Islet precursor cell (in vitro differentiated cells): ENCODE measurements around the gene LDLRAD3.

Source experiments
- DNase-seq: peaks from one replicate; pipeline ENCODE4 v3.0.0-alpha.2; 2018

LDLRAD3 gene

GRCh38 chr11:36142439-36142838 is 198.6 kb downstream of the LDLRAD3 start:
- DNase-seq, result no peak

- DNase-seq, result no peak
Observed at GRCh38 chr11:36142879-36143278, 199.0 kb downstream of the LDLRAD3 start.

- DNase-seq, result peak; percentile 86
Observed at GRCh38 chr11:36146437-36146836, 202.6 kb downstream of the LDLRAD3 start.

- no peak for DNase-seq
Observed at GRCh38 chr11:36147491-36147890, 203.6 kb downstream of the LDLRAD3 start.

- peak; percentile 37 for DNase-seq
Observed at GRCh38 chr11:36148701-36149100, 204.8 kb downstream of the LDLRAD3 start.

GRCh38 chr11:36149538-36150242 is 205.8 kb downstream of the LDLRAD3 start:
- peak; percentile 98 for DNase-seq

GRCh38 chr11:36150986-36151385 is 207.1 kb downstream of the LDLRAD3 start:
- DNase-seq, result no peak

- DNase-seq, result no peak
Observed at GRCh38 chr11:36151933-36152580, 208.2 kb downstream of the LDLRAD3 start.

GRCh38 chr11:36153551-36153950 is 209.7 kb downstream of the LDLRAD3 start:
- no peak for DNase-seq

- no peak for DNase-seq
Observed at GRCh38 chr11:36155124-36155561, 211.3 kb downstream of the LDLRAD3 start.

GRCh38 chr11:36155770-36156160 is 211.9 kb downstream of the LDLRAD3 start:
- no peak for DNase-seq

- no peak for DNase-seq
Observed at GRCh38 chr11:36156161-36156816, 212.4 kb downstream of the LDLRAD3 start.

- DNase-seq, result no peak
Observed at GRCh38 chr11:36156817-36157519, 213.1 kb downstream of the LDLRAD3 start.

- DNase-seq, result no peak
Observed at GRCh38 chr11:36160091-36160490, 216.2 kb downstream of the LDLRAD3 start.

GRCh38 chr11:36161572-36161971 is 217.7 kb downstream of the LDLRAD3 start:
- DNase-seq, result no peak

GRCh38 chr11:36162006-36162882 is 218.4 kb downstream of the LDLRAD3 start:
- DNase-seq, result no peak

GRCh38 chr11:36162883-36163434 is 219.1 kb downstream of the LDLRAD3 start:
- no peak for DNase-seq

GRCh38 chr11:36164506-36165250 is 220.8 kb downstream of the LDLRAD3 start:
- DNase-seq, result no peak

GRCh38 chr11:36165621-36166397 is 221.9 kb downstream of the LDLRAD3 start:
- no peak for DNase-seq

GRCh38 chr11:36167073-36167472 is 223.2 kb downstream of the LDLRAD3 start:
- DNase-seq, result no peak
